ENCODE measurements around the gene TGIF1.

DNA sequence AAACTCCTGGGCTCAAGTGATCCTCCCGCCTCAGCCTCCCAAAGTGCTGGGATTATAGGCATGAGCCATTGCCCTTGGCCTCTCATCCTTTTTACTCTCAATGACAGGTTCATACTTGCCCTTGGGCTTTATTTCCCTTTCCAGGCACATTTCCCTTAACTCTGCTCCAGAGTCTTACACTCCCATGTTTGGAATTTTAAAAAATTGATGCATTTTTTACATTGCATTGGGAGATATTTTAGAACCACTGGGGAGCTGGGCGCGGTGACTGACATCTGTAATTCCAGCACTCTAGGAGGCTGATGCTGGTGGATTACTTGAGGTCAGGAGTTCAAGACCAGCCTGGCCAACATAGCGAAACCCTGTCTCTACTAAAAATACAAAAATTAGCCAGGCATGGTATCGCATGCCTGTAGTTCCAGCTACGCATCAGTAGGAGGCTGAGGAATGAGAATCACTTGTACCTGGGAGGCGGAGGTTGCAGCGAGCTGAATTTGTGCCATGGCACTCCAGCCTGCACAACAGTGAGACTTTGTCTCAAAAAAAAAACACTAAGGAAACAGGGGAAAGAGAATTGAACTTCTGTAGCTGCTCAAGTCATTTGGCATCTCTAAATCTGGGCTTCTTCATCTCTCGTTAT is 18.2 kb downstream of the TGIF1 start:
- TF ChIP-seq, protein P1, sequence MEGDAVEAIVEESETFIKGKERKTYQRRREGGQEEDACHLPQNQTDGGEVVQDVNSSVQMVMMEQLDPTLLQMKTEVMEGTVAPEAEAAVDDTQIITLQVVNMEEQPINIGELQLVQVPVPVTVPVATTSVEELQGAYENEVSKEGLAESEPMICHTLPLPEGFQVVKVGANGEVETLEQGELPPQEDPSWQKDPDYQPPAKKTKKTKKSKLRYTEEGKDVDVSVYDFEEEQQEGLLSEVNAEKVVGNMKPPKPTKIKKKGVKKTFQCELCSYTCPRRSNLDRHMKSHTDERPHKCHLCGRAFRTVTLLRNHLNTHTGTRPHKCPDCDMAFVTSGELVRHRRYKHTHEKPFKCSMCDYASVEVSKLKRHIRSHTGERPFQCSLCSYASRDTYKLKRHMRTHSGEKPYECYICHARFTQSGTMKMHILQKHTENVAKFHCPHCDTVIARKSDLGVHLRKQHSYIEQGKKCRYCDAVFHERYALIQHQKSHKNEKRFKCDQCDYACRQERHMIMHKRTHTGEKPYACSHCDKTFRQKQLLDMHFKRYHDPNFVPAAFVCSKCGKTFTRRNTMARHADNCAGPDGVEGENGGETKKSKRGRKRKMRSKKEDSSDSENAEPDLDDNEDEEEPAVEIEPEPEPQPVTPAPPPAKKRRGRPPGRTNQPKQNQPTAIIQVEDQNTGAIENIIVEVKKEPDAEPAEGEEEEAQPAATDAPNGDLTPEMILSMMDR (conservative IDR thresholded peaks at IDR 0.05): no peak
- no peak for TF ChIP-seq ZFX (IDR thresholded peaks at IDR 0.05)

All from C4-2B (cell line).